Neutrophil (primary cell): Measurements from ENCODE around the gene RBM15.

Source experiments
- H3K27ac ChIP-seq: fragments of 200-600 bp; sonication (generic); 2 replicates; pipeline ENCODE4 v1.5.1; 2016; ENCODE audit warnings: mild to moderate bottlenecking, moderate library complexity
- H3K27me3 ChIP-seq: fragments of 200-600 bp; sonication (generic); 2 replicates; pipeline ENCODE4 v1.6.0; 2016; ENCODE audit warnings: mild to moderate bottlenecking
- H3K36me3 ChIP-seq: fragments of 200-600 bp; sonication (generic); 2 replicates; pipeline ENCODE4 v1.5.1; 2017
- H3K4me1 ChIP-seq, 2 experiments: fragments of 200-600 bp in 1 of 2; sonication (generic) in 1 of 2; 1 replicate in 1 of 2; 2 replicates in 1 of 2; pipeline versions ENCODE4 v1.5.1 to v1.6.1; 2013 to 2016; ENCODE audit warnings: low read depth in 1 of 2, low read length in 1 of 2, mild to moderate bottlenecking in 1 of 2, moderate library complexity in 1 of 2; ENCODE audit not compliant: control insufficient read depth in 1 of 2, insufficient read depth in 1 of 2
- H3K4me3 ChIP-seq, 2 experiments: fragments of 200-600 bp in 1 of 2; sonication (generic) in 1 of 2; 1 replicate in 1 of 2; 2 replicates in 1 of 2; pipeline ENCODE4 v1.5.1; 2013 to 2016; ENCODE audit warnings: low read depth in 1 of 2, low read length in 1 of 2, mild to moderate bottlenecking in 1 of 2, moderate library complexity in 1 of 2
- H3K9me3 ChIP-seq: fragments of 200-600 bp; sonication (generic); 2 replicates; pipeline ENCODE4 v1.5.1; 2016
- TF ChIP-seq, protein P1 (sequence below): fragments of 200-600 bp; sonication (generic); IDR thresholded peaks from 2 replicates; pipeline ENCODE4 v1.5.1; 2016; ENCODE audit warnings: antibody characterized with exemption

The RBM15 gene

GRCh38 chr1:110321846-110322245 is 17.3 kb upstream of the RBM15 start:
- TF ChIP-seq, protein P1, sequence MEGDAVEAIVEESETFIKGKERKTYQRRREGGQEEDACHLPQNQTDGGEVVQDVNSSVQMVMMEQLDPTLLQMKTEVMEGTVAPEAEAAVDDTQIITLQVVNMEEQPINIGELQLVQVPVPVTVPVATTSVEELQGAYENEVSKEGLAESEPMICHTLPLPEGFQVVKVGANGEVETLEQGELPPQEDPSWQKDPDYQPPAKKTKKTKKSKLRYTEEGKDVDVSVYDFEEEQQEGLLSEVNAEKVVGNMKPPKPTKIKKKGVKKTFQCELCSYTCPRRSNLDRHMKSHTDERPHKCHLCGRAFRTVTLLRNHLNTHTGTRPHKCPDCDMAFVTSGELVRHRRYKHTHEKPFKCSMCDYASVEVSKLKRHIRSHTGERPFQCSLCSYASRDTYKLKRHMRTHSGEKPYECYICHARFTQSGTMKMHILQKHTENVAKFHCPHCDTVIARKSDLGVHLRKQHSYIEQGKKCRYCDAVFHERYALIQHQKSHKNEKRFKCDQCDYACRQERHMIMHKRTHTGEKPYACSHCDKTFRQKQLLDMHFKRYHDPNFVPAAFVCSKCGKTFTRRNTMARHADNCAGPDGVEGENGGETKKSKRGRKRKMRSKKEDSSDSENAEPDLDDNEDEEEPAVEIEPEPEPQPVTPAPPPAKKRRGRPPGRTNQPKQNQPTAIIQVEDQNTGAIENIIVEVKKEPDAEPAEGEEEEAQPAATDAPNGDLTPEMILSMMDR: no peak

DNA sequence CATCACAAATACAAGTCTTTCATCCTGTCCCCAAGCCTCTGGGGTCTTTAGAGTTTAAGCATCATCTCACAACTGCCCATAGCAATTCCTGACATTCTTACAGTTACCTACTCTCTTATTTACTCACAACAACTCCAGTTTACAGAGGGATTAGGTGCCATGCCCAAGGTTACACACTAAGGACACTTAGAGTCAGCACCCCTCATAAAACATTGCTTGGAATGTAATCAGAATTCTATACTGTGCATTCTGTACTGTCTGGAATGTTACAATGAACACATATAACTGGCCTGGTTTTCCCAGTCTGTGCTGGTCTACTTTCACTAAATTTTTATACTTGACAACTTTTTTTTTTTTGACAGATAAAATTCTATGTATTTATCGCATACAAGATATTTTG is 14.5 kb upstream of the RBM15 start:
- Histone ChIP-seq H3K27me3 (no peaks in the 10 kb centered on the region), H3K27ac (no peak overlapping the region), H3K4me3 (no peak overlapping the region), H3K9me3 (no peaks in the 10 kb centered on the region), H3K36me3 (no peaks in the 10 kb centered on the region), H3K4me1 (peaks cover 12 to 18% of the 10 kb centered on the region in 2 experiments)
- TF ChIP-seq, protein P1: no peak

More at GRCh38 chr1:110321846-110322245, 17.3 kb upstream of the RBM15 start:
- Histone ChIP-seq H3K9me3 (no peaks in the 10 kb centered on the region), H3K4me1 (peaks cover 24 to 31% of the 10 kb centered on the region in 2 experiments), H3K36me3 (no peaks in the 10 kb centered on the region), H3K4me3 (no peak overlapping the region), H3K27me3 (no peaks in the 10 kb centered on the region), H3K27ac (no peak overlapping the region)

DNA sequence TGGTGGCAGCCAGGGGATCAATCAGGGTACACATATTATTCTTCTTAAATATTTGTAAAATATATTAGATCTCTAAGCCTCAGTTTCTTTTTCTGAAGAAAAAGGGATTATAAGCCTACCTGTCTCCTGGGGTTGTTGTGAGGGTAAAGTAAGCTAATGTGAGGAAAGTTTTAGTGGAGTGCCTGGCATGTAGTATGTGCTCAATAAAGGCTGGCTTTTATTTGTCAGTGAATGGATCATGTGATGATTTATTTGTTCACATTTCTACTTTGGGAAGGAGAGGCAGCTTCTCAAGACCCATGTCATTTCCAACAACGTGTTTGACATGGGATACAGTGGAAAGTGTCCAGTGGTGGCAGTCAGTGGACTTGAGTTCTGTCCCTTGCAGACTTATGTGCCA is 12.4 kb upstream of the RBM15 start:
- Histone ChIP-seq H3K36me3 (no peaks in the 10 kb centered on the region), H3K4me1 (peaks cover 4 to 5% of the 10 kb centered on the region in 2 experiments), H3K9me3 (no peaks in the 10 kb centered on the region), H3K27me3 (no peaks in the 10 kb centered on the region), H3K27ac (no peak overlapping the region), H3K4me3 (no peak overlapping the region)
- TF ChIP-seq, protein P1: no peak

- Histone ChIP-seq H3K4me3 (no peak overlapping the region), H3K36me3 (no peaks in the 10 kb centered on the region), H3K4me1 (peaks cover 4 to 5% of the 10 kb centered on the region in 2 experiments), H3K27me3 (no peaks in the 10 kb centered on the region), H3K9me3 (no peaks in the 10 kb centered on the region), H3K27ac (no peak overlapping the region)
- TF ChIP-seq, protein P1: no peak
Observed at GRCh38 chr1:110328274-110328673, 10.9 kb upstream of the RBM15 start.

GRCh38 chr1:110328700-110329099 is 10.5 kb upstream of the RBM15 start:
- no peaks in the 10 kb centered on the region for H3K36me3 ChIP-seq
- H3K4me1 ChIP-seq: peaks cover 4 to 5% of the 10 kb centered on the region in 2 experiments
- no peaks in the 10 kb centered on the region for H3K27me3 ChIP-seq
- H3K4me3 ChIP-seq: no peak overlapping the region
- TF ChIP-seq, protein P1: no peak
- no peak overlapping the region for H3K27ac ChIP-seq
- H3K9me3 ChIP-seq: no peaks in the 10 kb centered on the region

- TF ChIP-seq, protein P1: no peak
- no peak overlapping the region for H3K27ac ChIP-seq
- H3K27me3 ChIP-seq: no peaks in the 10 kb centered on the region
- no peak overlapping the region for H3K4me3 ChIP-seq
- no peaks in the 10 kb centered on the region for H3K9me3 ChIP-seq
- H3K36me3 ChIP-seq: no peaks in the 10 kb centered on the region
- peaks cover 19 to 23% of the 10 kb centered on the region in 2 experiments for H3K4me1 ChIP-seq
Observed at GRCh38 chr1:110335265-110335664, 3.9 kb upstream of the RBM15 start.
